NCI-H146 (cell line): Measurements from ENCODE around the gene RARB.

Experiments used
- DNase-seq: peaks from one replicate; lab custom pipeline; 2025; lab: John Stamatoyannopoulos, UW

The RARB gene

DNA sequence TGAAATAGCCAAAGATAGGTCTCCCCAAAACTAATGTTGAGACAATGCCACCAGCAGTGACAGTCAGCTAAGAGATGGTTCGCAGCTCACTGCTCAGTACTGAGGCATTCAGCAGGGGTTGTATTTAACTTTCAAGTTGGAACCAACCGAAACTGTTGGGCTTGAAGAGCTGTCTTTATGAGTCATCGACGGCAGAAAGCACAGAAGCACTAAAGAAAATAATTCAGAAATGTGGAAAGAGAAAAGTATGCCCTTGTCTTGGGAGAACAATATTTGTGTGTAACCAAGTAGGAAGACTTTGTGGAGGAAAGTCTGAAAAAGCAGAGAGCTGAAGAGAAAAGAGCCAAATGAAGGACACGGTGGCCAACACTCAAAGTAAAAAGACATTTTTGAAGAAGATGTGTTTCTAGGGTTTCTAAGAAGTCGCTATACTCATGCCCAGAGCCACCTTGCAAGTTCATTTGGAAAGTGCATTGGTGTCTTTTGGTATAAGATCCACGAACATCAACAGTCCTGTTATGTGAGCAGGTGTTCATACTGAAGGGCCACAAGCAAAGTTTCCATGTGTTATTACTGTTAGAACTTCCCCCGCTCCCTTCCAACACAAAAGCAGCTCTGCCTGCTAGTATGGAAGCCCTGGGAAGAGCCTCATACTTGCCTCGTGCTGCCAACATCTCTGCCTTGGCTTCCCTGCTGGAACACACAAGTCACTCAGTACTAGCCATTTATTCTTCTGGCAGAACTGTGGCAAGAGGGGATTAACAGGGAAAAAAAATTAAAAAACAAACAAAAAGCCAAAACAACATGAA, 4.1 kb upstream of the RARB start:
- DNase-seq: no peak

DNA sequence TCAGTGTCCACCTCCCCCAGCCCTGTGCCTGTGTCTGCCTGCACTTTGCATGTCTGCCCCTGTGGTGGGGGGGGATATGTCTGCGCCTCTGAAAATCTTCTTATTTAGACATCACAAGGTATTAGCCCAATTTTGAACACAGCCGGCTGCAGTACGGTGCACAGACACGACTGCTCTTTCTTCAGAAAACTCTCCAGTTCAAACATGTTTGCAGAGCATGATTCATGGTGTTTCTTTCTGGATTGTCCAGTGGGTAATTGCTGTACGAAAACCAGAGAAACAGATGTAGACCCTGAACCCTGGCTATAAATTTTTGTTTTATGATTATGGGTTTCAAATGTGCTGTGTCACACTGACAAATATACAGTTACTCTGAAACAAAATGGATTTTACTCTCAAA, 3.4 kb upstream of the RARB start:
- no peak for DNase-seq

DNA sequence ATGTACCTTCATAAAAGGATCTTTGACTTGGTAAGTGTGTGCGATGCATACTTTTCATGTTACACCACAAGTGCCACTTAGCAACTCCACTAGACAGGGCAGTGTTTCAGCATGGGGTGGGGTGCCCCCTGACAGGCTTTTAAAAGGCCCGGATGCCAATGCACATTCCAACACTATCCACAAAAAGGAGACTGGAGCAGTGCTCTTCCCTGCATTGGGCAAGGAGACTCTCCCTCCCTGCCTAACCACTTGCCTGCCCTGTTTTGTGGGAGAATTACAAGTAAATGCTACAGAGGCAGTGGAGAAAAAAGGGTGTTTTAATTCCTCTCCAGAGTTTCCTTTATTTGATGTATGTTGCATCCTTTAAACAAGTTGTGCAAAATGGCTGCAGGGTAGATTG, 1.7 kb upstream of the RARB start:
- no peak for DNase-seq

DNA sequence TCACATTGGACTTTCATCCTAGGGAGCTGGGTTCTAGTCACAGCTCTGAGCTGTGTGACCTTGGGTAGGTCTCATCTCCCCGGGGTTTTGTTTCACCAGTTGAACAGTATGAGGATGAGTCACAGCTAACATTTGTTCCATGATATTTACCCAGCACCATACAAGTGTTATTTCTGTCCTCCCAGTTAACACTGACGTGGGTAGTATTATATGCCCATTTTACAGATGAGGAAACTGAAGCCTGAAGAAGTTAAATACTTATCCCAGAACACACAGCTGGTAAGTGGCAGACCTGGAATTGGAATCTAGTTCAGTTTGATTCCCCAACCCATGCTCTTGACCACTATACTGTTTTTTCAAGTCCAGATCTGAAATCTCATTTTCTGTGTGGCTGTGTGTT, 908 bp upstream of the RARB start:
- DNase-seq: no peak

DNA sequence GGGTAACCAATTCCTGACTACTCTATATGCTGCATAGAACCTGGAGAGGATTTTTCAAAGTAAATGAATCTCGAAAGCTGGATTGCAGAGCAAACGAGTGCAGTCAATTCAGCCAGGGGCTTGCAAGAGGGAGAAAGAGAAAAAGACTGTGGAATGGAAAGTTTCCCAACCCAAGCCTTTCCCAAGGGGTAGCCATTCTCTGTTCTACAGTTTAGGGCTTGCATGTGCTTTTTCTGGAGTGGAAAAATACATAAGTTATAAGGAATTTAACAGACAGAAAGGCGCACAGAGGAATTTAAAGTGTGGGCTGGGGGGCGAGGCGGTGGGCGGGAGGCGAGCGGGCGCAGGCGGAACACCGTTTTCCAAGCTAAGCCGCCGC, 511 bp upstream of the RARB start:
- DNase-seq: no peak

DNA sequence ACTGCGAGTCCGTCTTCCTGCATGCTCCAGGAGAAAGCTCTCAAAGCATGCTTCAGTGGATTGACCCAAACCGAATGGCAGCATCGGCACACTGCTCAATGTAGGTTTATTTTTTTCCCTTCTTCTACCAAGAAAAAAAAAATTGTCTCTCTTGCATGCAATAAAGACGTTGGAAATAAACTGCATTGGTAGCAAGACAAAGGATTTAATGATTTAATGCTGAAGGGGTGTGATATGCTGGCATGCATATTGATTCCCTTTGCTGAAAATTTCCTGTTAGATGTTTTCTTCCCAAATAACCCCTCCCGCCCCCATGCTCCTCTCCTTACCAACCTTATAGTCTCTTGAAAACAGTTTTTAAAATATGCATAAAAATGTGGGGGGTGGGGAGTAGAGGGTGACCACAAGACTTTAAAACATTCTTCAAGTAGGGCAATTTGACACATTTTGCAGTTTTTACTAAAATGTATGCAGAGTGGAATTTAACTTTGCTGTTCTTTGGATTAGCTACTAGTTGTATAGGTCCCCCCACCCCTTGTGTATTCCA, 799 bp downstream of the RARB start:
- no peak for DNase-seq

DNA sequence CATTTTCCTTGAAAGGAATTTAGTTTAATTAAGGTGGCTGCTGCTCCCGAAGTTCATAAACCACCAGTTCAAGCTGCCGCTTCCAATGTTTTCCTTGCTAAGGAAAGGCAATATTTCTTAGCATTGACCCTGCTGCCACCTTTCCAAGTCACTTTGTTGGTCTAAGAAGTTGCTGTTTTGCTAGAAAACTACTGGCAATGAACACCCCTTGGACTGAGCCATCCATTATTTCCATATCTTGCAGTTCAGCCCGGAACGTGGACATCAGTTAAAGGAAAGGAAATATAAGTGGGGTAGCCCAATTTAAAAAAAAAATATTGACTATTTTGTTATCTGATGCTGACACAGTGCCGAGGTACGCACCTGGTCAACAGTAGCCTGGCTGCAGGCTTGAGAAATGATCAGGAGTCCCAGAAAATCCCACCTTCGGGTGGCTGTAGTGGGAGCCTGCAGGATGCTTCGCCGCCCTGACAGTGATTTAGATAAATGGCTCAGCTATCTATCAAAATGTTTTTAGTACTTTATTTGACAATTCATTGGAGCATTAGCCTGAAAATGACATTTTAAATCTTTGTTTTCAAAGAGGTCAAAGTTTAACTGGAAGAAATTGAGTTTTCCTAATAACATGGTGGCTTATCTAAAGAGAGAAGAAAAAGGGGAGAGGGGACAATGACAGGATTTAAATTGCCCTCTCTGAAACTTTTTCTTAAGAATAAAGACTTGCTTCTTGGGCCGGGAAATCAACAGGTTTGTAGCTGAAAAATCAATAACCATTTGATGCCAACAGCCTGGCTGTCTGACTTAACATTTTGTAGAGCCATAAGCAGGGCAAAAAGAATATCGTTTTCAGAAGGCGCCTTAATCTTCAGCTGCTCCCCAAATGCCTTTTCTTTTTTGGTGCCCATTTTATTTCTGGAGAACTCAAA, 1.6 kb downstream of the RARB start:
- DNase-seq: no peak

DNA sequence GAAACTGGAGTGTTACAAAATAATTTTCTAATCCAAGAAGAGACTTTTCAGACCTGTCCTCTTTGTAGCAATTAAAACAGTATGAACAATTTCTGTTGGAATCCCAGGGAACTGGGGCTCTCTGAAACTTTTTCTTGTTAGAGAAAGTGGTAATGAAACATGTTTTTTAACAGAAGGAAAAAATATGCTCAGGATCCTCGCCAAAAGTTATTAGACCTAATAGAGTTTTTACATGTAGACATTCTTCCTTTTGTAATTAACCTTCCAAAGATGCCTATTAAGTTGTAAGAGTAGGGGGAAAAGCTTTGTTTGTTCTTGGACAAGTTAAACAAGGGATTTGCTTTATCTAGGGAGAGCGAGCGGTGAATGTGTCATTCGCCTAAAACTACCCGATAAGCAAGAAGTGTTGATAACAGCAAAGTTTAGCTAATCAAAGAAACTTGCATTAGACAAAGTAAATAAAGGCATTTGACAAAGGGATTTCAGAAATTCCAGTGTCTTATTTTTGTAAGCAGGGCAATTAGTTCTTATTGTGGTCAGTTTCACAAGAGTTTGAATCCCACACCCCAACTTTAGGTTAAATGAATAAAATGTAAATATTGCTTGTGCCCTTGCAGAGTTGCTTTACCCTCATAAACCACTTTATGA, 2.3 kb downstream of the RARB start:
- no peak for DNase-seq

DNA sequence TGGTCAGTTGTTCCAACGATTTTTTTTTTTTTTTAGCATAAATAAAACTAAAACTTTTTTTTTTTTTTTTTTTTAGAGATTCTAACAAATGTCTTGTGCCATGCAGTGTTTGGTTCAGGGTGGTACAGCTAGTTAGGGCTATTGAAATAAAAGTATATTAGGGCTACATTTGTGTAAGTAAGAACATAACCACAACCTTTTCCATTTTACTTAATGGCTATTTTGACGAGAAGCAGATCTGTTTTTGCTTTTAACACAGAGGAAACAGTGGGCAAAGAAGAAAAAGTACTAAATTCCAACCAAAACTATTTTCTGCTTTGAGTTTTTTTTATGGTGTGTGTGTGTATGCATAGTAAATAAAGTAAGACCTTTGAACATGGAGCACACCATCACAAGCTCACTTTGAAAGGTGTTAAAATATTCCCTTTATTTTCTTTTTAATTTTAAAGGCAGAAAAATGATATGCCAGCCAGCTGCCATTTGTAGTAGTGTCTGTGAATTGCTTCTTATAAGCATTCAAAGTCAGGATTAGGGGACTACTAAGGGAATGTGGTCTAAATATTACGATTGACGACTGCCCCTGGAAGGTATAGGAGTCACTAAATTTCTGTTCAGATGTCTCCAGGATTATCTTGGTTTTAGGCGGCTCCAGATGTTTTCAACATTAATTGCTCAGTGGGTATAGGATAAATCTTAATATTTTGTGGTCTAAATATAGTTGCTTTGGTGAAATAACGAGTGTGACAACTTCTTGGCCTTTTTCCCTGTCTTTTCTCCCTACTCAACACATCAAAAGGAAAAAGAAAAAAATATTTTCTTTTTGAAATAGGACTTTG, 3.1 kb downstream of the RARB start:
- DNase-seq: no peak

DNA sequence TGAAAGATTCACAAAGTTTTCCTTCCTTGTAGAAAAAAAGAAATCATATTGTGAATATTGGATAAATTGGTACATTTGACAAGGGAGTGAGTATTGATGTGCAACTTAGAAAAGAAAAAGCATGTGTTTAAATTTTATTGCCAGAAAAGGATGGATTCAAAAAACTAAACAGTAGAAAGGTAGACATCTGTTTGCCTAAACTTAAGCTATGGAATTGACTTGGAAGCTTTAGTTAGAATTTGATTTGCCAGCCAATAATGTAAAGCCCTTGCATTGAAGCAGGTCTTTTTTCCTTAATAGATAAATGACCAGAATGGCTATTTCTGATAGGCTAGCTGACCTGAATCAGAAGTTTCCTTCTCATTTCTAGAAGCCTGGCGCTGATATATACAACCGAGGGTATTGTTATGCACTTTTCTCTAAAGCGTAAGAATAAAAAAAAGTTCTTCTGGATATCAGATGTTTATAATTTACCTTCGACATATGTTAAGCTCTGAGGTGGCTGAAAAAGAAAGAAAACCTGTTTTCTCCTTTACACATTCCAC, 4.2 kb downstream of the RARB start:
- DNase-seq: no peak

DNA sequence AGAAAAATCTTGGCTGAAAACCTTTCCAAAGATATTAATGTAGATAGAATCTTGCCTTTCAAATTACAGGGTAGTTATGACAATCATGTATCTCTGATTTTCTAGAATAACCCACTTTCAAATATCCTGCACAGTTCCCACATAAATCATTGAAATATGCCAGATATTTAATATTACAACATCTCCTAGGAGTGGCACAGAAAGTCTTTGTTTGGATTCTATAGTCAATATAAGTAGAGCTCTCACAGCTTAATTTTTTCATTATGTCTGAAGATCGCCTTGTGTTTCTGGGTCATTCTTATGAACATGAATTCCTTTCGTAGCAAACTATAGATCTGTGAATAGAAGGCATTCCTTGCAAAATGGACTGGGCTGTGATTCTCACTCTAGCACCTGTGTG, 5.0 kb downstream of the RARB start:
- no peak for DNase-seq

DNA sequence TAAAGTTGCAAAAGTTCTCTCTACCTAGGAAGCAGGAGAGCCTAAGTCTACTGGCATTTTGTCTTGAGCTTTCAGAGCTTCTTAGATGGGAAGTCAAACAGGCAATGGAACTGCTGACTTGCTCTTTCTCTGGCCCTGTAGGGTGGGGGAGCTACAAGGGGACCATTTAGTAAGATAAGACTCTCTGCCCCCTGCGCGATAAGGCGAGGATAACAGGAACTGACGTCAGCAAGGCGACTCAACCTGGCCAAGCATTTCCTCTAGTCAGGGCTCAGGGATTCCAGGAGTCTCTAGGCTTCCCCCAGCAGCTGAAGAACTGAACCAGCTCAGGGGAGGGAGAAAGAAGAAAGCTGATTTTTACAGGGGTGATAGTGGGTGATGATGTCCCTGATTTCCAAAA, 5.8 kb downstream of the RARB start:
- DNase-seq: no peak

DNA sequence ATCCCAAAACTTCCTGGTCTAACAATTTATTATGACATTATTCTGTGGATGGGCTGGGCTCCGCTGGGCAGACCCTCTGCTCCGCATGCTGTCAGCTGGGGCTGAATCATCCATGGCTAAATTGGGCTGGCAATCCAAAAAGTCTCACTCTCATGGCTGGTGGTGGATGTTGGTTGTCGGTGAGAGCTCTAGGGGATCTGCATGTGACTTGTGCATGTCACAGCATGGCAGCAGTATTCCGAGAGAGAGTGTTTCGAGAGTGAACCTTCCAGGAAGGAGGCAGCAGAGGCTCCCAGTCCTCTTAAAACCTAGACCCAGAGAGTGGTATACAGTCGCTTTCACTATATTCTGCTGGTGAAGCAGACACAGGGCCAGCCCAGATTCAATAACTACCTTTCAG, 9.9 kb downstream of the RARB start:
- DNase-seq: no peak

DNA sequence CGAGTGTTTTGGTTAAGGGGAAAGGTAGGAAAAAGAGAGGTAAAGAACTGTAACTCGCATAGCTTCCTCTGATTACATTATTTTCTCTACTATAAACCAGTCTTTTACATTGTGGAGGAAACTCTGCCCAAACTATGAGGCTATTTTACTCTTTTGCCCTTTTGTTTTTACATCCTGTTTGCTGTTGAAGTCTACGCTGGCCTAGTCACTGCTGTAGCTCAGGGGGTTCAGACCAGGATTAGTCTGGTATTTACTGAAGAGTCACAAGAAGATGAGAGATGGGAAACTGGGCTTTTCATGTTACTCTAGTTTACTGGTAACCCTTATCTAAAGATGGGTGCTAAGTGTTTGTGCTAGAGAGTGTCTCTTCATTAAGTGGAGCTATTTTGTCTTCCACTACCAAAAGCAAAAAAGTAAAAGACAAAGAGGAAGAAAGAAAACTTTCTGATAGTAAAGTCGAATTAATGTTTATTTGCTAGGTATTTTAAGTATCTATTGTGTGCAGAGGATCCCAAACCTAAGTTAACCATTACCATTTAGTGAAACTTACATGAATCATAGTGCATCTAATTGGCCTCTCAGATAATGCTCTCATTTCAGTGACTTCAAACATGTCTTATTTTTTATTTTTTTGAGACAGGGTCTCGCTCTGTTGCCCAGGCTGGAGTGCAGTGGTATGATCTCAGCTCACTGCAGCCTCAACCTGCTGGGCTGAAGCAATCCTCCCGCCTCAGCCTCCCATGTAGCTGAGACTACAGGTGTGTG, 10.9 kb downstream of the RARB start:
- DNase-seq: no peak

DNA sequence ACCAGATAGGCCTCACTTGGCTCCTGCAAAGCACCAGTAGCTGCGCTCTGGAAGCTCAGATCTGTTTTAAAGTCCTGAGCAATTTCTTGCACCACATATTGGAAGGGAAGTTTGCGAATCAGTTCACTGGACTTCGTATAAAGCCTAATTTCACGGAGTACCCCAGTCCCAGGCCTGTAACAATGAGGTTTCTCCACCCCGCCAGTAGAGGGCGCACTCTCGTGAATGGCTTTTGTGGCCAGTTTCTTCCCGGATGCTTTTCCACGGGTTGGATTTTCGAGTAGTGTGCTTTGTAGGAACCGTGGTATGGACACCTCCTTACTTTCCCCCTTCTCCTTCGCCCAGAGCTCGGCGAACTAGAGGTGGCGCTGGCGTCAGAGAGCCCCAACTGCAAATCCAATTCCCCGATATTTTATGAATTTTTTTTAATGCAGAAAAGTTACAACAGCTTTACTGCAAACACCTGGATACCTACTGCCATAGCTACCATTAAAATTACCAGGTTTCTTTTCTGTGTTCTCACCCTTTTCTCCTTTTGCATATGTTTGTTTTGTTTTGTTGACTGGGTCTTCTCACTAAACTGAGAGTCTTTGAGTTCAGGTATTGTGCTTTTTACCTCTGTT, 13.3 kb downstream of the RARB start:
- no peak for DNase-seq

DNA sequence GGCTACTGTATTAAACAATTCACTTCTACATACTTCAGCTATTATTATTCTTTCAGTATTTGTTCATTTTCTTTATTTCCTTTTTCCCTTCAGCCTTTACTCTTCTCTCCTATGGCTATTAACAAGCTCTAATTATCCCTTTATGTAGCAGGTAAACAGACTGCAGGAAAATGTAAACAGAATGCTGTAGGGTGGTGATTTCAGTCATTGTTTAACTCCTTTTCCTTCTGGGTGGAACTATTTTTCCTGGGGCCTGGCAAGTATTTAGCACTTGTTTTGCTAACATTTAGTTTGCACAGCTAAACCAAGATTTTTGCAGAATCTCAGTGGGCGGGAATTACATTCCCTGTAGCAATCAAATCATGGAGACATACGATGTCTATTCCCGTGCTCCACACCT, 14.4 kb downstream of the RARB start:
- DNase-seq: peak; percentile 18

DNA sequence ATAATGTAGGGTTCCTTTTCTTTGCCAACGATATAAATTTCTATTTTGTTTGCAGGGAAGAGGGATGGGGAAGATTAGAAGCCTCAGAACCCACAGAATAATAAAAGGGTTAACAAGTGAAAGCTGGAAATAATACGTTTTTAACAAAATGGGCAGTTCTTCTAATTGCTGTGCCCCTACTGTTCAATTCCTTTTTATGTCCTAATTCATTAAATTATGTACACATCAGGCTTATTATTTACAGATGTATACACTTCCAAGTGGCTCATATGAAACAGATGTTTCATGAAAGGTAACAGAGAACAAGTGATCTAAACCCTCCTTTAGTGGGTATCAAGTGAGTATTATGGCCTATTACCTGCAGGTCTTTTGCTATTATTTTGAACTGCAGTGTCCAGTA, 16.2 kb downstream of the RARB start:
- DNase-seq: no peak

DNA sequence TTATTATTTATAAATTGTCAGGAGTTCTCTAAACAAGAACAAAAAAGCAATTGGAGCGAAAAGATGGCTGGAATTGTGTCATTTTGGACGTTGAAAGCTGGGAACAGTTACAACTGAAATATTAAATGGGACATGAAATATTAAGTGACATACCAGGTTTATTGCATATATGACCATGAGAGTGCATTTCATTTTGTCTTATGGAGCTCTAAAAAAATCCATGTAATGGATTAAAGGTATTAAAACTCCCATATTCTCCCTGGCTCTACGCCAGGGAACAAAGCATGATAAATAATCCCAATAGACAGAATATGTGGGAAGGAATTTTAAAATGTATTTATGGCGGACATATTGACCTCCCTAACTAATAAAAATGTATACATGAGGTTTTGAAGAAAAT, 17.7 kb downstream of the RARB start:
- DNase-seq: no peak

DNA sequence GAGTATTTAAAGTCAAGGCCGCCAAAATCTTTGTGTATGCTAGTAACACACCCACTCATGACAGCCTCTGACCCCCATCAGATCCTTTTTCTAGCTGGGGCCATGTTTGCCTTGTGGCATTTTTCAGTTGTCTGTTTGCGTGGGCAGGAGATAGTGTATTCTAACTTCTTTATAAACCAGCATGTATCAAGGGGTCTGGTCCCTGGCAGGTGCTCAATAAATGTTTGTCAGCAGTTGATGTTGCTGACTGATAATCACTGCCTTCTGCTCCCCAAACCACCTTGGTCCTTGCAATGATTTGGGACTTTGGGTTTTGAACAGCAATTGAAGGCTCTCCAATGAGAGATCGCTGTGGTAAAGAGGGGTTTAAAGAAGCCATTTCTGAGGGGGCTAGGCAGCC, 19.2 kb downstream of the RARB start:
- DNase-seq: no peak

DNA sequence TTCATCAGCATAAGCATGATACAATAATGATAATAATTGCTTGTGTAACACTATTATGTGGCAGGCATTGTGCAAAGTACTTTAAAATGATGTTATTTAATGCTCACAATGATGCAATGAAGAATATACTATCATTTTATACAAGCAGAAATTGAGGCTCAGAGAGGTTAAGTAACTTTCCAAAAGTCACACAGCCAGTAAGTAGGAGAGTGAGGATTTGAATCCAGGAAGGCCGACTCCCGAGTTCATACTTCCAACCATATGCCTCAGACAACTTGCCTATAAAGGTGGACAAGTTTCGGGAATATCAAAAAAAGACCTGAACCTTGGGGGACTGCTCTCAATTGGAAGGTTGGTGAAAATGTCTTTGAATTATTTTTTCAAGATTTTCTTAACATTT, 19.9 kb downstream of the RARB start:
- DNase-seq: no peak
